Measurements from ENCODE around the gene MAMDC4. TPM values are rescaled to one million over a fixed set of nuclear protein-coding genes. Genes with fewer than 3 reads are reported as not detected.

MAMDC4 gene
- total RNA-seq, 2 donors from 2014 or later: 6.8 to 15.4 TPM

- Mint-ChIP-seq H3K9me3 (no peaks in the 10 kb centered on the region), H3K4me1 (peaks cover 1% of the 10 kb centered on the region), H3K4me3 (no peak overlapping the region), H3K27ac (no peak overlapping the region), H3K36me3 (ENCODE audit: low read depth) (peaks cover 51% of the 10 kb centered on the region), H3K27me3 (ENCODE audit: insufficient read depth) (no peaks in the 10 kb centered on the region)
- TF ChIP-seq, protein P1, sequence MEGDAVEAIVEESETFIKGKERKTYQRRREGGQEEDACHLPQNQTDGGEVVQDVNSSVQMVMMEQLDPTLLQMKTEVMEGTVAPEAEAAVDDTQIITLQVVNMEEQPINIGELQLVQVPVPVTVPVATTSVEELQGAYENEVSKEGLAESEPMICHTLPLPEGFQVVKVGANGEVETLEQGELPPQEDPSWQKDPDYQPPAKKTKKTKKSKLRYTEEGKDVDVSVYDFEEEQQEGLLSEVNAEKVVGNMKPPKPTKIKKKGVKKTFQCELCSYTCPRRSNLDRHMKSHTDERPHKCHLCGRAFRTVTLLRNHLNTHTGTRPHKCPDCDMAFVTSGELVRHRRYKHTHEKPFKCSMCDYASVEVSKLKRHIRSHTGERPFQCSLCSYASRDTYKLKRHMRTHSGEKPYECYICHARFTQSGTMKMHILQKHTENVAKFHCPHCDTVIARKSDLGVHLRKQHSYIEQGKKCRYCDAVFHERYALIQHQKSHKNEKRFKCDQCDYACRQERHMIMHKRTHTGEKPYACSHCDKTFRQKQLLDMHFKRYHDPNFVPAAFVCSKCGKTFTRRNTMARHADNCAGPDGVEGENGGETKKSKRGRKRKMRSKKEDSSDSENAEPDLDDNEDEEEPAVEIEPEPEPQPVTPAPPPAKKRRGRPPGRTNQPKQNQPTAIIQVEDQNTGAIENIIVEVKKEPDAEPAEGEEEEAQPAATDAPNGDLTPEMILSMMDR (conservative IDR thresholded peaks at IDR 0.05): no peak
- no peak overlapping the region for H3K27ac ChIP-seq (ENCODE audit: low read depth, low read length)
- 94 to 96% methylated on average over 18 to 24 of the region's 24 CpGs for WGBS, 2 experiments (ENCODE audit: insufficient coverage in 1 of 2, insufficient read length in 1 of 2)
- H3K9ac ChIP-seq (ENCODE audit: extremely low read depth, low read length, poor library complexity, severe bottlenecking): no peak overlapping the region
- H3K36me3 ChIP-seq (ENCODE audit: control insufficient read depth, insufficient read depth, low read length): peaks cover 76% of the 10 kb centered on the region
- H3K4me3 ChIP-seq (ENCODE audit: low read length): no peak overlapping the region
- no peak for DNase-seq
- no peaks in the 10 kb centered on the region for H3K27me3 ChIP-seq (ENCODE audit: control insufficient read depth, insufficient read depth, low read length, poor library complexity, severe bottlenecking)
- H3K9me3 ChIP-seq (ENCODE audit: control insufficient read depth, low read length): no peaks in the 10 kb centered on the region
- no peaks in the 10 kb centered on the region for H3K4me1 ChIP-seq (ENCODE audit: control insufficient read depth, insufficient read depth, low read length)
These were observed 25.2 kb upstream of the MAMDC4 start for GRCh38 chr9:136826703-136827582.

DNA sequence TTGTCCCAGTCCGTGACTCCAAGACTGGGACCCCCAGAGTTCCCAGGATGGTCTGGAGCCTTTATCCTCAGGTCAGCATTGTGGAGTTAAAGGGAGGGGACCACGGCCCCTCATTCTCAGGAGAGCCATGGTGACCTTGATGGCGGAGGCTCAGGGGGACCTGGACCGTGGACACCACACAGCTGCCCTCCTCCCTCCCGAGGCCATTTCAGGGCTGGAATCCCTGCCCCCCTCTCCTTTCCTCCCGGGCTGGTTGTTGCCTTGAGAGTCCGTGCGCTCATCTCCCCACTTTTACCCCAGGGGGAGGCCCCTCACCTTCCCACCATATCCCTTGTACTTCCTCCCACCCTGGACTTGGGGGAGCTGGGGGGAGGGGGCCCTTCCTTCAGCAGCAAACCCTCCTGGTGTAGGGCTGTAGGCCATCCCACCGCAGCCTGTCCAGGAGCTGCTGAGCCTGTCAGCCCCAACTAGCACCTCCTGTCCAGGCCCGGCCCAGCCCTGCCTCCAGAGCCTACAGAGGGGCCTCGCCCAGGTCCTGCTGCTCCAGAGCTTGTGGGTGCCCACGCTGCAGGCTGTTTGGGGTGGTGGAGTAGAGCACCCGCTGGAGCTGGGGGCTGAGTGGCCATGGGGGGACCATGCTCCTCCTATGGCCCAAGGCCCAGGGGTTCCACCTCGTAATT, 24.2 kb upstream of the MAMDC4 start:
- Mint-ChIP-seq H3K27me3 (ENCODE audit: insufficient read depth) (no peaks in the 10 kb centered on the region), H3K4me1 (no peaks in the 10 kb centered on the region), H3K36me3 (ENCODE audit: low read depth) (peaks cover 58% of the 10 kb centered on the region), H3K27ac (no peak overlapping the region), H3K4me3 (no peak overlapping the region), H3K9me3 (no peaks in the 10 kb centered on the region)
- Histone ChIP-seq H3K27ac (ENCODE audit: low read depth, low read length) (no peak overlapping the region), H3K4me1 (ENCODE audit: control insufficient read depth, insufficient read depth, low read length) (no peaks in the 10 kb centered on the region), H3K36me3 (ENCODE audit: control insufficient read depth, insufficient read depth, low read length) (peaks cover 84% of the 10 kb centered on the region), H3K9me3 (ENCODE audit: control insufficient read depth, low read length) (no peaks in the 10 kb centered on the region), H3K9ac (ENCODE audit: extremely low read depth, low read length, poor library complexity, severe bottlenecking) (no peak overlapping the region), H3K4me3 (ENCODE audit: low read length) (no peak overlapping the region), H3K27me3 (ENCODE audit: control insufficient read depth, insufficient read depth, low read length, poor library complexity, severe bottlenecking) (no peaks in the 10 kb centered on the region)
- WGBS, 2 experiments (ENCODE audit: insufficient coverage in 1 of 2, insufficient read length in 1 of 2): 95% methylated on average over 8 to 14 of the region's 14 CpGs
- TF ChIP-seq, protein P1 (conservative IDR thresholded peaks at IDR 0.05): no peak
- DNase-seq: no peak

- H3K27ac ChIP-seq (ENCODE audit: low read depth, low read length): no peak overlapping the region
- no peaks in the 10 kb centered on the region for H3K9me3 ChIP-seq (ENCODE audit: control insufficient read depth, low read length)
- no peak for DNase-seq
- WGBS, 2 experiments (ENCODE audit: insufficient coverage in 1 of 2, insufficient read length in 1 of 2): 96 to 98% methylated on average over 23 to 31 of the region's 31 CpGs
- Mint-ChIP-seq H3K27ac (no peak overlapping the region), H3K4me1 (no peaks in the 10 kb centered on the region), H3K27me3 (ENCODE audit: insufficient read depth) (no peaks in the 10 kb centered on the region), H3K9me3 (no peaks in the 10 kb centered on the region), H3K4me3 (no peak overlapping the region), H3K36me3 (ENCODE audit: low read depth) (peaks cover 54% of the 10 kb centered on the region)
- no peak overlapping the region for H3K4me3 ChIP-seq (ENCODE audit: low read length)
- peaks cover 80% of the 10 kb centered on the region for H3K36me3 ChIP-seq (ENCODE audit: control insufficient read depth, insufficient read depth, low read length)
- no peaks in the 10 kb centered on the region for H3K4me1 ChIP-seq (ENCODE audit: control insufficient read depth, insufficient read depth, low read length)
- no peaks in the 10 kb centered on the region for H3K27me3 ChIP-seq (ENCODE audit: control insufficient read depth, insufficient read depth, low read length, poor library complexity, severe bottlenecking)
- TF ChIP-seq, protein P1 (conservative IDR thresholded peaks at IDR 0.05): no peak
- H3K9ac ChIP-seq (ENCODE audit: extremely low read depth, low read length, poor library complexity, severe bottlenecking): no peak overlapping the region
These were observed 23.5 kb upstream of the MAMDC4 start for GRCh38 chr9:136828474-136829140.

Measured in endodermal cell (in vitro differentiated cells).